ENCODE results near the gene ATPAF2. TPM values are rescaled to one million over a fixed set of nuclear protein-coding genes. Genes with fewer than 3 reads are reported as not detected.

ATPAF2 gene
- polyA plus RNA-seq, 2 of the 4 experiments (the other 2 are of a cell fraction), result 20.0 to 21.4 TPM

GRCh38 chr17:18066866-18067265, 27.9 kb upstream of the ATPAF2 start:
- TF ChIP-seq ZC3H11A (IDR thresholded peaks at IDR 0.05) (no peak), RCOR1 (IDR thresholded peaks at IDR 0.05; ENCODE audit: low read depth, low read length) (no peak), HES2 (IDR thresholded peaks at IDR 0.05) (no peak), ZNF302 (CRISPR knock-in tag; IDR thresholded peaks at IDR 0.05) (no peak), JUNB (IDR thresholded peaks at IDR 0.05) (no peak), FOXS1 (CRISPR knock-in tag; IDR thresholded peaks at IDR 0.05) (no peak), HMGXB4 (CRISPR knock-in tag; IDR thresholded peaks at IDR 0.05; ENCODE audit: borderline replicate concordance) (no peak), BHLHE40 (IDR thresholded peaks at IDR 0.05; ENCODE audit: low read depth, low read length) (no peak), NPAS2 (CRISPR knock-in tag; IDR thresholded peaks at IDR 0.05; ENCODE audit: borderline replicate concordance) (no peak)
- TF ChIP-seq, protein P1, sequence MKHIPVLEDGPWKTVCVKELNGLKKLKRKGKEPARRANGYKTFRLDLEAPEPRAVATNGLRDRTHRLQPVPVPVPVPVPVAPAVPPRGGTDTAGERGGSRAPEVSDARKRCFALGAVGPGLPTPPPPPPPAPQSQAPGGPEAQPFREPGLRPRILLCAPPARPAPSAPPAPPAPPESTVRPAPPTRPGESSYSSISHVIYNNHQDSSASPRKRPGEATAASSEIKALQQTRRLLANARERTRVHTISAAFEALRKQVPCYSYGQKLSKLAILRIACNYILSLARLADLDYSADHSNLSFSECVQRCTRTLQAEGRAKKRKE (CRISPR knock-in tag; IDR thresholded peaks at IDR 0.05; ENCODE audit: low read depth), result no peak
- CTCF ChIA-PET, result interaction anchor here (0.6 to 1.4 kb wide), 2 partner anchors 9 to 435 kb away, joined by 3 read pairs; no protein-coding TSS in a partner anchor
- 88% methylated on average over 4 of the region's 4 CpGs for WGBS (ENCODE audit: missing lambda C conversion rate)
- Histone ChIP-seq H3K4me1 (peaks cover 5% of the 10 kb centered on the region; the same call in 1 of the 3 replicates), H3K4me3 (no peak overlapping the region), H3K4me2 (no peak overlapping the region), H3K27ac (no peak overlapping the region), H3K9me3 (no peaks in the 10 kb centered on the region)
- FAIRE-seq (no peak), DNase-seq (ENCODE audit: low read depth in 1 of 2, low spot score in 1 of 2) (no peak), ATAC-seq (no peak)
- POLR2A ChIA-PET, result no interaction called here

DNA sequence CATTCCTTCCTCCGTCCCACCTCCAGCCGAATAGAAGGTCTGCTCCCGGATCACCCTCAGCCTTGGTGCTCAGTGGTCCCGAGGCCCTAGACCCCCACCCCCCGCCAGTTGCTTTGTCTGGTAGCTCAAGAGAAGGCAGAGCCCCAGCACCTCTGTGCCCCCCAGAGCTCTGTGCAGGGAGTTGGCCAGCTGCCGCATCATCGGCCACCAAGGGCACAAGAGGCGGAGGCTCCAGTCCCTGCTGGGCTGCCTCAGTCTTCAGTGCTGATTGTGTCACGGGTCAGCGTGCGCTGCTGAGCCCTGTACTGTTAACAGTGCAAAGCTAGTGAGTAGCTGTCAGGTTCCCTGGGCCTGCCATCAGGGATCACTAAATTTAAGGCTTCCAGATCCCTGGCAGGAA, 26.6 kb upstream of the ATPAF2 start:
- TF ChIP-seq FOSB (CRISPR knock-in tag; IDR thresholded peaks at IDR 0.05), result no peak
- no peak for TF ChIP-seq MYC (IDR thresholded peaks at IDR 0.05; ENCODE audit: borderline replicate concordance, low read length)
- no peak for TF ChIP-seq MAFK (IDR thresholded peaks at IDR 0.05; ENCODE audit: partially characterized antibody)
- TF ChIP-seq POLR2AphosphoS2 (conservative IDR thresholded peaks at IDR 0.05; ENCODE audit: low read length), result no peak
- TF ChIP-seq TFCP2L1 (CRISPR knock-in tag; IDR thresholded peaks at IDR 0.05), result no peak
- TF ChIP-seq ESRRA (IDR thresholded peaks at IDR 0.05; ENCODE audit: borderline replicate concordance, low read length), result no peak
- TF ChIP-seq EP300 (IDR thresholded peaks at IDR 0.05), result no peak
- TF ChIP-seq GATA3 (IDR thresholded peaks at IDR 0.05; ENCODE audit: borderline replicate concordance), result no peak
- no peak for TF ChIP-seq KDM5A (IDR thresholded peaks at IDR 0.05)
- TF ChIP-seq PHF8 (IDR thresholded peaks at IDR 0.05; ENCODE audit: borderline replicate concordance, low read depth), result no peak
- TF ChIP-seq EHF (CRISPR knock-in tag; IDR thresholded peaks at IDR 0.05), result no peak
- TF ChIP-seq HOXB5 (CRISPR knock-in tag; IDR thresholded peaks at IDR 0.05), result no peak
- TF ChIP-seq ZNF302 (CRISPR knock-in tag; IDR thresholded peaks at IDR 0.05), result no peak
- TF ChIP-seq RCOR1 (IDR thresholded peaks at IDR 0.05; ENCODE audit: low read depth, low read length), result no peak
- TF ChIP-seq RAD21 (conservative IDR thresholded peaks at IDR 0.05 in 1 of 2, IDR thresholded peaks at IDR 0.05 in 1 of 2), result no peak
- H3K4me3 ChIP-seq, result no peak overlapping the region
- H3K9me3 ChIP-seq, result no peaks in the 10 kb centered on the region
- DNase-seq (ENCODE audit: low read depth in 1 of 2, low spot score in 1 of 2) (no peak), FAIRE-seq (no peak), ATAC-seq (no peak)
- WGBS (ENCODE audit: missing lambda C conversion rate), result 93% methylated on average over 11 of the region's 11 CpGs
- peaks cover 5% of the 10 kb centered on the region; the same call in 1 of the 3 replicates for H3K4me1 ChIP-seq
- no peak overlapping the region for H3K4me2 ChIP-seq
- H3K27ac ChIP-seq, result no peak overlapping the region
- ChIA-PET POLR2A (no interaction called here), CTCF (interaction anchor here (0.9 kb wide), 1 partner anchor 174 kb away, joined by 3 read pairs; no protein-coding TSS in a partner anchor)
